T-cell (primary cell): Measurements from ENCODE around the gene FHOD3. TPM values are rescaled to one million over a fixed set of nuclear protein-coding genes. Genes with fewer than 3 reads are reported as not detected.

Experiments
- ATAC-seq, 4 experiments: fragments of 200-7000 bp in 3 of 4; fragments of 150-1000 bp in 1 of 4; cut with Tn5 transposase; replicated peaks in 1 of 4; 1 replicate in 3 of 4; 2 replicates in 1 of 4; pipeline ENCODE4 v1.10.0; 2021; ENCODE audit warnings: moderate library complexity in 3 of 4, mild to moderate bottlenecking in 2 of 4, moderate number of reproducible peaks in 1 of 4
- CTCF ChIA-PET, 2 donors: fragments of 300-600 bp; sonication (Branson Sonifier 250); formaldehyde crosslinking; loops; one replicate each; lab custom pipeline; 2022; ENCODE audit warnings: antibody characterized with exemption in 2 of 2; lab: Charles Lee
- POLR2A ChIA-PET, 2 donors: fragments of 300-600 bp; sonication (Branson Sonifier 250); formaldehyde crosslinking; loops; one replicate each; lab custom pipeline; 2022; ENCODE audit warnings: antibody characterized with exemption in 2 of 2; lab: Charles Lee
- DNase-seq, 35 experiments: peaks; one replicate each; pipeline versions ENCODE4 v3.0.0 to v3.0.0-alpha.2; 2013 to 2023
- H3K27ac ChIP-seq: one replicate; pipeline ENCODE4 v1.5.1; 2013; ENCODE audit warnings: low read length
- H3K27me3 ChIP-seq, 2 experiments: replicated peaks in 1 of 2; 1 replicate in 1 of 2; 2 replicates in 1 of 2; pipeline versions ENCODE4 v1.6.1 to v1.7.0; 2013; ENCODE audit warnings: low read length in 1 of 2, mixed read lengths in 1 of 2; ENCODE audit not compliant: control insufficient read depth in 2 of 2, insufficient read depth in 2 of 2; ENCODE audit errors: extremely low read depth in 1 of 2
- H3K36me3 ChIP-seq, 2 donors: 1 replicate in 1 of 2; 2 replicates in 1 of 2; pipeline versions ENCODE4 v1.6.1 to v1.7.0; 2013; ENCODE audit warnings: low read length in 1 of 2; ENCODE audit not compliant: control insufficient read depth in 2 of 2, insufficient read depth in 1 of 2; ENCODE audit errors: extremely low read depth in 1 of 2
- H3K4me1 ChIP-seq, 2 experiments: 1 replicate in 1 of 2; 2 replicates in 1 of 2; pipeline versions ENCODE4 v1.6.1 to v1.7.0; 2013; ENCODE audit warnings: low read length in 2 of 2, mixed read lengths in 1 of 2; ENCODE audit not compliant: insufficient read depth in 2 of 2, control insufficient read depth in 1 of 2; ENCODE audit errors: extremely low read depth in 1 of 2
- H3K4me3 ChIP-seq, 2 donors: 1 replicate in 1 of 2; 2 replicates in 1 of 2; pipeline versions ENCODE4 v1.5.1 to v1.7.0; 2013; ENCODE audit warnings: mild to moderate bottlenecking in 2 of 2, low read length in 1 of 2, moderate library complexity in 1 of 2; ENCODE audit not compliant: control insufficient read depth in 1 of 2; ENCODE audit errors: extremely low read depth in 1 of 2
- H3K9me3 ChIP-seq: 2 replicates; pipeline ENCODE4 v1.7.0; 2013
- H3K27ac Mint-ChIP-seq, 2 donors: one replicate each; pipeline ENCODE4 v1.8.0; 2020 to 2021; ENCODE audit warnings: mild to moderate bottlenecking in 2 of 2, mixed read lengths in 2 of 2
- H3K27me3 Mint-ChIP-seq, 2 donors: one replicate each; pipeline ENCODE4 v1.8.0; 2021 to 2022; ENCODE audit warnings: mixed read lengths in 2 of 2
- H3K36me3 Mint-ChIP-seq: one replicate; pipeline ENCODE4 v1.8.0; 2021; ENCODE audit warnings: mixed read lengths
- H3K4me1 Mint-ChIP-seq, 3 donors: one replicate each; pipeline ENCODE4 v1.8.0; 2020 to 2022; ENCODE audit warnings: mixed read lengths in 3 of 3, mild to moderate bottlenecking in 1 of 3
- H3K4me3 Mint-ChIP-seq, 3 donors: one replicate each; pipeline ENCODE4 v1.8.0; 2020 to 2022; ENCODE audit warnings: mild to moderate bottlenecking in 3 of 3, mixed read lengths in 3 of 3, moderate library complexity in 3 of 3
- H3K9me3 Mint-ChIP-seq, 3 donors: one replicate each; pipeline ENCODE4 v1.8.0; 2020 to 2022; ENCODE audit warnings: mixed read lengths in 3 of 3
- WGBS: methylation state at CpG from one replicate; pipeline ENCODE4 v1.1.5; 2013; ENCODE audit warnings: missing lambda C conversion rate; ENCODE audit not compliant: insufficient coverage; 5-methylcytosine and 5-hydroxymethylcytosine counted together
- total RNA-seq, 35 experiments: library from RNA in 6 of 35; stranded (reverse) in 6 of 35; fragments of 120-200 nt in 1 of 35; gene quantifications; one replicate each; pipeline versions ENCODE4 v1.2.1 to v1.2.4 and lab custom pipeline; 2013 to 2026

FHOD3 gene
- total RNA-seq, 5 donors from 2014 or later (not counting 1 experiment from before 2014, with no cell fraction given) = 0.06 TPM; not detected in 4

DNA sequence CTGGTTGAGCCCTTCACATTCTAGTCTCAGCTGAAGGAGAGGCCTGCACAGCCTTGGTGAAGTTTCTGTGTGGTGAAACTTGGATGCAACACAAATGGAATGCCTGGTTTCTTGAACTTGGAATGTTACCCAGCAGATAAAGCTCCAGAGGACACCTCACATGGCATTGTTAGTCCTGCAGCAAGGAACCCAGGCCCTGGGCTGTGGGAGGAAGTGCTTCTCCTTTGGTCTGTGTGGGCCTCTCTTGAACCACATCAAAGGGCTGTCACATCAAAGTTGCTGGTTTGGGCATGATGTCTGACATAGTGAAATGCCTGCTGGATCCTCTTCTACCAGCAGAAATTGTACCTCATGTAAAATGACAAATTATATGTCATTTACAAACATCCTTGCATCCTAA, 198.5 kb downstream of the FHOD3 start:
- ATAC-seq (no peak), DNase-seq (no peak)
- CTCF ChIA-PET = no interaction called here
- Mint-ChIP-seq H3K9me3 (no peaks in the 10 kb centered on the region), H3K4me3 (no peak overlapping the region), H3K4me1 (peaks cover 0 to 6% (median 0%) of the 10 kb centered on the region in 3 donors), H3K27ac (no peak overlapping the region), H3K27me3 (peaks cover 0 to 3% of the 10 kb centered on the region in 2 donors), H3K36me3 (no peaks in the 10 kb centered on the region)
- Histone ChIP-seq H3K9me3 (no peaks in the 10 kb centered on the region), H3K27me3 (peaks cover 0 to 3% of the 10 kb centered on the region in 2 experiments), H3K27ac (no peak overlapping the region), H3K4me1 (peaks cover 4 to 6% of the 10 kb centered on the region in 2 experiments), H3K36me3 (no peaks in the 10 kb centered on the region), H3K4me3 (no peak overlapping the region)
- POLR2A ChIA-PET = no interaction called here

DNA sequence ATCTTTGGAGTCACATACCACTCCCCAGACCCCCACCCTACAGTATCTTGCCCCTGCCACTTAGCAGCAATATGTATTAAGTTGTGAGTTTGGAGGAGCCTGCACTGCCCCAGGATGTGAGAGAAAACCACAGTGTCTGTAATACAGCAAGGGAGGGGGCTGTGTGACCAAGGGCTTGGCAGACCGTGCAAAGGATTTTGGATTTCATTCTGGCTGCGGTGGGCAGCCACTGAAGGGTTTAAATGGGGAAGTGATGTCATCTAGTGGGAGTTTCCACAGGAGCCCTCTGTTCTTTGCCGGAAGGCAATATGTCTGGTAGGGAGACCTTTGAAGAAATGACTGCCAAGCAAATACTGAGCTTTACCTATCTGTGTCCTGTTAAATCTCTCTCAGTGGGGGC, 202.4 kb downstream of the FHOD3 start:
- Mint-ChIP-seq H3K27me3 (peaks cover 0 to 5% of the 10 kb centered on the region in 2 donors), H3K27ac (no peak overlapping the region), H3K36me3 (no peaks in the 10 kb centered on the region), H3K4me3 (no peak overlapping the region), H3K9me3 (no peaks in the 10 kb centered on the region), H3K4me1 (peaks cover 0 to 6% (median 0%) of the 10 kb centered on the region in 3 donors)
- H3K27ac ChIP-seq = no peak overlapping the region
- H3K4me3 ChIP-seq = no peak overlapping the region
- ChIA-PET POLR2A (no interaction called here), CTCF (no interaction called here)
- peaks cover 0 to 3% of the 10 kb centered on the region in 2 experiments for H3K27me3 ChIP-seq
- ATAC-seq (peak in 1 of 4 experiments; percentile 10), DNase-seq (no peak)
- H3K36me3 ChIP-seq = no peaks in the 10 kb centered on the region
- 21% methylated on average over 3 of the region's 3 CpGs for WGBS
- H3K9me3 ChIP-seq = no peaks in the 10 kb centered on the region
- H3K4me1 ChIP-seq = peaks cover 4 to 6% of the 10 kb centered on the region in 2 experiments

DNA sequence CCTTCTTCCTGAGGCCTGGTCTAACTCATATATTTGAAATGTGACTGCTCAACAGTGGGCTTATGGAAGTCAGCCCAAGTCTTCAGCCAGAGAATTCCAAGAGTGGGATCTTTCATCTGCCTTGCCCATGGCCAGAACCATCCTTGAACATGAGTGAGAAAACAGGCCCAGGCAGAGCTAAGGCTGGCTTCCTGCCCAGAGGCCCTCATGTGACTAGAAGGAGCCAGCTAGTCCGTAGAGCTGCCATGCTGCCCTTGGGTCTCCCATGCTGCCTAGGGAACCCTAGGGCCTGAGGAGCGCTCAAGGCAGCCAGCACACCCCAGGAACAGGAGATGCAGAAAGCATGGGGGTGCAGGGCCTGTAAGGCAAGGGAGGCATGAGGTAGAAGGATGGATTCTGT, 203.6 kb downstream of the FHOD3 start:
- 75% methylated on average over 2 of the region's 2 CpGs for WGBS
- H3K36me3 Mint-ChIP-seq = no peaks in the 10 kb centered on the region
- Histone ChIP-seq H3K36me3 (no peaks in the 10 kb centered on the region), H3K4me3 (no peak overlapping the region), H3K27ac (no peak overlapping the region), H3K4me1 (peaks cover under 1 to 2% of the 10 kb centered on the region in 2 experiments), H3K9me3 (no peaks in the 10 kb centered on the region), H3K27me3 (no peaks in the 10 kb centered on the region)
- no peaks in the 10 kb centered on the region for H3K9me3 Mint-ChIP-seq
- H3K4me1 Mint-ChIP-seq = peaks cover 0 to 2% (median 0%) of the 10 kb centered on the region in 3 donors
- peaks cover under 1 to 8% of the 10 kb centered on the region in 2 donors for H3K27me3 Mint-ChIP-seq
- ATAC-seq (no peak), DNase-seq (no peak)
- no peak overlapping the region for H3K27ac Mint-ChIP-seq
- POLR2A ChIA-PET = no interaction called here
- H3K4me3 Mint-ChIP-seq = no peak overlapping the region
- CTCF ChIA-PET = no interaction called here

DNA sequence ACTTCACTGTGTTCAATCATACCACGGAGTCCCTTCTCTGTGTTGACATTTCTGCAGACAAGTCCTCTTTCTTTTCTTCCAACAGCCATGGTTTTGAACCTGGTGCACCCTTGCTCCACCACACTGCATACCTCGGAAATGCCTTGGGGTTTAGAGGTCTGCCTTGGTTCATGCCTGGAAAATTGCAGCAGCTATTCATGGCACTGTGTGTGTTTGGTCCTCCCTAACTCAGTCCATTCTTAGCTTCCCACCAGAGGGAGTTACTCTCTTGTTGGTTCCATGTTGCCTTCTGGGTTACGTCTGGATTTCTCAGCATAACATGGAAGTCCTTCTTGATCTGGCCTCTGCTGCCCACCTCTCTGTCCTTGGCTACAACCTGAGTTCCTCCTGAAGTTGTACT, 206.0 kb downstream of the FHOD3 start:
- H3K4me3 Mint-ChIP-seq = no peak overlapping the region
- Histone ChIP-seq H3K9me3 (no peaks in the 10 kb centered on the region), H3K4me3 (no peak overlapping the region), H3K36me3 (no peaks in the 10 kb centered on the region), H3K4me1 (no peaks in the 10 kb centered on the region), H3K27ac (no peak overlapping the region), H3K27me3 (no peaks in the 10 kb centered on the region)
- no peak overlapping the region for H3K27ac Mint-ChIP-seq
- H3K27me3 Mint-ChIP-seq = peaks cover 9 to 11% of the 10 kb centered on the region in 2 donors
- DNase-seq (no peak), ATAC-seq (no peak)
- H3K4me1 Mint-ChIP-seq = no peaks in the 10 kb centered on the region
- ChIA-PET POLR2A (no interaction called here), CTCF (no interaction called here)
- no peaks in the 10 kb centered on the region for H3K9me3 Mint-ChIP-seq
- WGBS = 68% methylated on average over 3 of the region's 3 CpGs
- H3K36me3 Mint-ChIP-seq = no peaks in the 10 kb centered on the region

DNA sequence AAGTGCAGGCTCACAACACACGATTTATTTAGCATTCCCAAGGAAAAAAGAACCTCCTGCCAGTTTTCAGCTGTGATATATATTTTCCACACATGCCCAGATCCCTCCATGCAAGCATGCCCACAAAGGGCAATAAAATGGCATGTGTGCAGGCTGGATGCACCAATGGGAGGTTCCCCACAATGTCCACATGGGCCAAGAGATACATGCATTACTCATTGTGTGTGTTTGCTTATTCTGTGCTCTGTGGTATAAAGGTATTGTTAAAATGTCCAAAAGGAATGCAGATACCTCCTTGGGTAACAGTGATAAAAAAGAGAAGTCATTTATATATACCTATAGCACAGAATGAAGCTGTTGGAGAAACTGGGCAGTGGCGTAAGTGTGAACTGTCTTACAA, 207.4 kb downstream of the FHOD3 start:
- CTCF ChIA-PET = no interaction called here
- 0% methylated on average over 1 of the region's 2 CpGs for WGBS
- H3K4me1 Mint-ChIP-seq = no peaks in the 10 kb centered on the region

DNA sequence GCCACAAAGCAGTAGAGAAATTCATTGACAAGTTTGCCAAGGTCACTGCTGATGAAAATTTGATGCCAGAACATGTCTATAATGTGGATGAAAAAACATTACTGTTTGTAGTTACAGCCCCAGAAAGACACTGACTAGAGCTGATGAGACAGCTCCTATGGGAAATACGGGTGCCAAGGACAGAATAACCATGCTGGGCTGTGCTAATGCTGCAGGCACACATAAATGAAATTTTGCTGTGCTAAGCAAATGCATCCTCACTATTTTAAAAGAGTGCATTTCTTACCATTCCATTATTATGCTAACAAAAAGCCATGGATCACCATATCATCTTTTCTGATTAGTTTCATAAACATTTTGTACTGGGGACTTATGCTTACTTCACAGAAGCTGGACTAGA, 208.2 kb downstream of the FHOD3 start:
- 44% methylated on average over 1 of the region's 1 CpG for WGBS
- Mint-ChIP-seq H3K4me1 (no peaks in the 10 kb centered on the region), H3K36me3 (no peaks in the 10 kb centered on the region), H3K4me3 (no peak overlapping the region), H3K27me3 (peaks cover 9% of the 10 kb centered on the region in 2 donors), H3K27ac (no peak overlapping the region), H3K9me3 (no peaks in the 10 kb centered on the region)
- Histone ChIP-seq H3K9me3 (no peaks in the 10 kb centered on the region), H3K4me3 (no peak overlapping the region), H3K27ac (no peak overlapping the region), H3K36me3 (no peaks in the 10 kb centered on the region), H3K27me3 (no peaks in the 10 kb centered on the region), H3K4me1 (no peaks in the 10 kb centered on the region)
- ATAC-seq = no peak
- CTCF ChIA-PET = interaction anchor here in 1 of 2 donors (0.6 kb wide), 1 partner anchor 1962 kb away, joined by 3 read pairs; no protein-coding TSS in a partner anchor
- POLR2A ChIA-PET = no interaction called here
- no peak for DNase-seq

More for the DNA sequence above, 207.4 kb downstream of the FHOD3 start:
- Histone ChIP-seq H3K4me3 (no peak overlapping the region), H3K4me1 (no peaks in the 10 kb centered on the region), H3K27me3 (no peaks in the 10 kb centered on the region), H3K9me3 (no peaks in the 10 kb centered on the region), H3K36me3 (no peaks in the 10 kb centered on the region), H3K27ac (no peak overlapping the region)
- no peak for DNase-seq
- H3K9me3 Mint-ChIP-seq = no peaks in the 10 kb centered on the region
- peaks cover 9 to 10% of the 10 kb centered on the region in 2 donors for H3K27me3 Mint-ChIP-seq
- no peak overlapping the region for H3K27ac Mint-ChIP-seq
- H3K4me3 Mint-ChIP-seq = no peak overlapping the region
- no peak for ATAC-seq
- no peaks in the 10 kb centered on the region for H3K36me3 Mint-ChIP-seq
- POLR2A ChIA-PET = no interaction called here
